ENCODE results near the gene SPAG4.

DNA sequence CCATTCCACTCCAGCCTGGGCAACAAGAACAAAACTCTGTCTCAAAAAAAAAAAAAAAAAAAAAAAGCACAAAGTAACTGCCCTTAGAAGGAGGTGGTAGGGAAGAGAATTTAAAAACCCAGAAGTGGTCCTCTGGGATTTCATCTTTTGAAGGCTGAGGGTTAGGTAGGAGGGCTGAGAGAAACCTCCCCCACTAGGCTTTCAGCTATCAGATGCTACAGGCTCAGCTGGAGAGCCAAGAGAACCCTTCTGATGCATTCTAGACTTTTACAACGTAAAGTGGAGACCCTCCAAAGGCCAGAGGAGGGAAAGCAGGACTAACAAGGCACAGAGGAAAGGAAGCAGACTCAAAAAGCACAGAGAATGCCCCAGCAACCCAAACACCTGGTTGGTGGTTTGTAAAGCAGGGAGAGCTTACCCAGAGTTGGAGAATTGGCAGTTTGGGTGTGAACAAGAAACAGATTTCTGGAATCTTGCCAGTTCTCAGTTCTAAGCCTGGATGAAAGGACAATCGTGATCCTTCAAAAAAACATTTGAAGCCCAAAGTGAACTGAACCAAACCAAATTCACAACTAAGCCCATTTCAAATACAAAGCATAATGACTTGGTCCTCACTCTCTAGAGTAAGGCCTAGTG, 23.2 kb upstream of the SPAG4 start:
- TF ChIP-seq, protein P1, sequence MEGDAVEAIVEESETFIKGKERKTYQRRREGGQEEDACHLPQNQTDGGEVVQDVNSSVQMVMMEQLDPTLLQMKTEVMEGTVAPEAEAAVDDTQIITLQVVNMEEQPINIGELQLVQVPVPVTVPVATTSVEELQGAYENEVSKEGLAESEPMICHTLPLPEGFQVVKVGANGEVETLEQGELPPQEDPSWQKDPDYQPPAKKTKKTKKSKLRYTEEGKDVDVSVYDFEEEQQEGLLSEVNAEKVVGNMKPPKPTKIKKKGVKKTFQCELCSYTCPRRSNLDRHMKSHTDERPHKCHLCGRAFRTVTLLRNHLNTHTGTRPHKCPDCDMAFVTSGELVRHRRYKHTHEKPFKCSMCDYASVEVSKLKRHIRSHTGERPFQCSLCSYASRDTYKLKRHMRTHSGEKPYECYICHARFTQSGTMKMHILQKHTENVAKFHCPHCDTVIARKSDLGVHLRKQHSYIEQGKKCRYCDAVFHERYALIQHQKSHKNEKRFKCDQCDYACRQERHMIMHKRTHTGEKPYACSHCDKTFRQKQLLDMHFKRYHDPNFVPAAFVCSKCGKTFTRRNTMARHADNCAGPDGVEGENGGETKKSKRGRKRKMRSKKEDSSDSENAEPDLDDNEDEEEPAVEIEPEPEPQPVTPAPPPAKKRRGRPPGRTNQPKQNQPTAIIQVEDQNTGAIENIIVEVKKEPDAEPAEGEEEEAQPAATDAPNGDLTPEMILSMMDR (IDR thresholded peaks at IDR 0.05): no peak
- TF ChIP-seq POLR2A (IDR thresholded peaks at IDR 0.05): no peak
